H9 (cell line): ENCODE results near the gene ADCY5. TPM values are rescaled to one million over a fixed set of nuclear protein-coding genes. Genes with fewer than 3 reads are reported as not detected.

Source experiments
- DNase-seq: peaks from one replicate; pipeline ENCODE4 v3.0.0-alpha.2; 2017
- H2AFZ ChIP-seq: one replicate; pipeline ENCODE4 v1.6.1; 2013; ENCODE audit warnings: mild to moderate bottlenecking, low read length, control low read depth, moderate library complexity
- H2AK5ac ChIP-seq: 2 replicates; pipeline ENCODE4 v1.6.1; 2013; ENCODE audit warnings: low read length, control low read depth, mixed read lengths; ENCODE audit not compliant: insufficient read length
- H2BK120ac ChIP-seq: one replicate; pipeline ENCODE4 v1.6.1; 2013; ENCODE audit warnings: low read depth, mild to moderate bottlenecking, low read length, control low read depth, inconsistent platforms; ENCODE audit not compliant: poor library complexity, severe bottlenecking
- H2BK12ac ChIP-seq: 2 replicates; pipeline ENCODE4 v1.6.1; 2013; ENCODE audit warnings: low read length, control low read depth, mixed read lengths, low read depth; ENCODE audit not compliant: insufficient read length
- H2BK15ac ChIP-seq: 2 replicates; pipeline ENCODE4 v1.6.1; 2013; ENCODE audit warnings: low read depth, low read length, control low read depth
- H2BK20ac ChIP-seq: one replicate; pipeline ENCODE4 v1.6.1; 2013; ENCODE audit warnings: low read depth, mild to moderate bottlenecking, low read length, control low read depth, inconsistent platforms; ENCODE audit not compliant: poor library complexity, severe bottlenecking
- H2BK5ac ChIP-seq: 2 replicates; pipeline ENCODE4 v1.6.1; 2013; ENCODE audit warnings: low read length, control low read depth, mixed read lengths; ENCODE audit not compliant: insufficient read length
- H3K14ac ChIP-seq: 2 replicates; pipeline ENCODE4 v1.6.1; 2013; ENCODE audit warnings: low read length, control low read depth; ENCODE audit not compliant: insufficient read depth
- H3K18ac ChIP-seq: 2 replicates; pipeline ENCODE4 v1.6.1; 2013; ENCODE audit warnings: low read depth, mild to moderate bottlenecking, mixed read lengths, low read length, control low read depth; ENCODE audit not compliant: insufficient read length
- H3K23ac ChIP-seq: 2 replicates; pipeline ENCODE4 v1.6.1; 2013; ENCODE audit warnings: low read length, control low read depth, mixed read lengths, low read depth; ENCODE audit not compliant: insufficient read length
- H3K23me2 ChIP-seq: 2 replicates; pipeline ENCODE4 v1.6.1; 2013; ENCODE audit warnings: low read depth, mild to moderate bottlenecking, mixed read lengths, low read length, control low read depth; ENCODE audit not compliant: insufficient read length, poor library complexity, severe bottlenecking
- H3K27ac ChIP-seq: 2 replicates; pipeline ENCODE4 v1.5.1; 2013; ENCODE audit warnings: low read length, control low read depth, mixed read lengths, low read depth; ENCODE audit not compliant: insufficient read length
- H3K27me3 ChIP-seq: 2 replicates; pipeline ENCODE4 v1.6.1; 2013; ENCODE audit warnings: low read length, control low read depth, inconsistent platforms; ENCODE audit not compliant: insufficient read depth
- H3K4ac ChIP-seq: 2 replicates; pipeline ENCODE4 v1.6.1; 2013; ENCODE audit warnings: low read depth, mild to moderate bottlenecking, control low read depth, inconsistent platforms, low read length, moderate library complexity
- H3K4me1 ChIP-seq: 2 replicates; pipeline ENCODE4 v1.6.1; 2013; ENCODE audit warnings: low read length, control low read depth, inconsistent platforms; ENCODE audit not compliant: insufficient read depth
- H3K4me2 ChIP-seq: 2 replicates; pipeline ENCODE4 v1.6.1; 2013; ENCODE audit warnings: low read length, control low read depth, mixed read lengths; ENCODE audit not compliant: insufficient read length, insufficient read depth
- H3K56ac ChIP-seq: 2 replicates; pipeline ENCODE4 v1.6.1; 2013; ENCODE audit warnings: low read depth, mild to moderate bottlenecking, mixed read lengths, low read length, control low read depth; ENCODE audit not compliant: insufficient read length
- H3K79me1 ChIP-seq: 2 replicates; pipeline ENCODE4 v1.6.1; 2013; ENCODE audit warnings: low read depth, mild to moderate bottlenecking, moderate library complexity, low read length, control low read depth, inconsistent platforms; ENCODE audit not compliant: insufficient read depth, poor library complexity, severe bottlenecking
- H3K79me2 ChIP-seq: 2 replicates; pipeline ENCODE4 v1.6.1; 2013; ENCODE audit warnings: low read length, control low read depth, inconsistent platforms; ENCODE audit not compliant: insufficient read depth
- H3K9ac ChIP-seq: 2 replicates; pipeline ENCODE4 v1.6.1; 2013; ENCODE audit warnings: low read length, control low read depth, mixed read lengths; ENCODE audit not compliant: insufficient read length; ENCODE audit errors: extremely low read depth
- H3K9me3 ChIP-seq: one replicate; pipeline ENCODE4 v1.6.1; 2013; ENCODE audit warnings: low read depth, low read length, inconsistent platforms; ENCODE audit not compliant: control insufficient read depth
- H3T11ph ChIP-seq: one replicate; pipeline ENCODE4 v1.6.1; 2013; ENCODE audit warnings: mild to moderate bottlenecking, low read length, control low read depth, inconsistent platforms
- H4K20me1 ChIP-seq: one replicate; pipeline ENCODE4 v1.6.1; 2013; ENCODE audit not compliant: control insufficient read depth, insufficient read length, insufficient read depth
- H4K5ac ChIP-seq: 2 replicates; pipeline ENCODE4 v1.6.1; 2013; ENCODE audit warnings: low read depth, mild to moderate bottlenecking, mixed read lengths, low read length, control low read depth; ENCODE audit not compliant: insufficient read length
- H4K8ac ChIP-seq: replicated peaks from 2 replicates; pipeline ENCODE4 v1.6.1; 2013; ENCODE audit warnings: low read length, control low read depth, mixed read lengths, low read depth; ENCODE audit not compliant: insufficient read length
- H4K91ac ChIP-seq: 2 replicates; pipeline ENCODE4 v1.6.1; 2013; ENCODE audit warnings: low read depth, mild to moderate bottlenecking, moderate library complexity, mixed read lengths, low read length, control low read depth; ENCODE audit not compliant: insufficient read length
- H3K27ac Mint-ChIP-seq, 3 experiments: 2 replicates in 2 of 3; 3 replicates in 1 of 3; pipeline ENCODE4 v1.8.0; 2020 to 2021; ENCODE audit warnings: mixed read lengths in 3 of 3, mild to moderate bottlenecking in 1 of 3, moderate library complexity in 1 of 3
- H3K27me3 Mint-ChIP-seq: 2 replicates; pipeline ENCODE4 v1.8.0; 2021; ENCODE audit warnings: low read depth, mild to moderate bottlenecking, moderate library complexity, mixed read lengths
- H3K36me3 Mint-ChIP-seq, 3 experiments: 2 replicates in 2 of 3; 3 replicates in 1 of 3; pipeline ENCODE4 v1.8.0; 2020 to 2021; ENCODE audit warnings: low read depth in 3 of 3, mixed read lengths in 3 of 3; ENCODE audit not compliant: insufficient read depth in 1 of 3
- H3K4me1 Mint-ChIP-seq, 2 experiments: 2 replicates each; pipeline ENCODE4 v1.8.0; 2020; ENCODE audit warnings: mixed read lengths in 2 of 2
- H3K4me3 Mint-ChIP-seq, 2 experiments: 2 replicates in 1 of 2; 3 replicates in 1 of 2; pipeline ENCODE4 v1.8.0; 2020 to 2021; ENCODE audit warnings: mild to moderate bottlenecking in 2 of 2, mixed read lengths in 2 of 2, moderate library complexity in 1 of 2
- H3K9me3 Mint-ChIP-seq, 2 experiments: 2 replicates in 1 of 2; 3 replicates in 1 of 2; pipeline ENCODE4 v1.8.0; 2020; ENCODE audit warnings: mild to moderate bottlenecking in 2 of 2, mixed read lengths in 2 of 2, moderate library complexity in 1 of 2
- CTCF ChIP-seq: fragments of 200-600 bp; sonication (generic); conservative IDR thresholded peaks from 3 replicates; pipeline ENCODE4 v1.8.0; 2021; ENCODE audit warnings: antibody characterized with exemption, mild to moderate bottlenecking
- WGBS: extraction: QIAGEN DNeasy Blood & Tissue Kit; methylation state at CpG from one replicate; pipeline ENCODE4 v1.1.7; 2013; ENCODE audit warnings: missing lambda C conversion rate, low lambda C conversion rate, mixed read lengths; ENCODE audit not compliant: insufficient read length; ENCODE audit errors: extremely low coverage; 5-methylcytosine and 5-hydroxymethylcytosine counted together
- total RNA-seq: library from RNA; stranded (reverse); gene quantifications from 2 replicates; pipeline ENCODE4 v1.2.1, GENCODE V29; 2021

ADCY5 gene
- total RNA-seq, 1 experiment from 2014 or later = 5.0 TPM

GRCh38 chr3:123380261-123380660 lies 68.6 kb downstream of the ADCY5 start:
- DNase-seq = no peak
- Mint-ChIP-seq H3K27me3 (peaks cover 2% of the 10 kb centered on the region; the same call in 1 of the 2 replicates), H3K36me3 (no peaks in the 10 kb centered on the region), H3K4me1 (peaks cover 11 to 16% of the 10 kb centered on the region in 2 experiments), H3K4me3 (no peak overlapping the region), H3K9me3 (no peaks in the 10 kb centered on the region), H3K27ac (peak overlapping the region in 1 of 3 experiments; percentile 25; a peak in 1 of 7 replicates)
- Histone ChIP-seq H2BK15ac (no peak overlapping the region), H2BK5ac (no peak overlapping the region), H3K14ac (no peak overlapping the region), H4K5ac (no peak overlapping the region), H3K27me3 (no peaks in the 10 kb centered on the region), H3K23ac (no peak overlapping the region), H3K79me2 (no peaks in the 10 kb centered on the region), H3K18ac (no peak overlapping the region), H3K4me2 (no peak overlapping the region), H4K8ac (no peak overlapping the region), H3K9me3 (no peaks in the 10 kb centered on the region), H3K4me1 (peaks cover 2% of the 10 kb centered on the region; the same call in 1 of the 2 replicates), H2BK120ac (no peak overlapping the region), H3K4ac (no peak overlapping the region), H3T11ph (no peak overlapping the region), H2AK5ac (no peak overlapping the region), H4K20me1 (no peaks in the 10 kb centered on the region), H3K79me1 (no peaks in the 10 kb centered on the region), H3K9ac (no peak overlapping the region), H3K23me2 (no peaks in the 10 kb centered on the region), H2BK12ac (no peak overlapping the region), H2AFZ (no peak overlapping the region), H3K56ac (no peak overlapping the region), H3K27ac (no peak overlapping the region), H4K91ac (no peak overlapping the region), H2BK20ac (no peak overlapping the region)
- no peak for TF ChIP-seq CTCF
- no CpG with 5 or more reads among the region's 3 CpGs for WGBS
